Retinal pigment epithelial cell (primary cell): Measurements from ENCODE around the gene PSPC1.

ENCODE experiments used
- DNase-seq: peaks from one replicate; pipeline ENCODE4 v3.0.0-alpha.2; 2010; ENCODE audit warnings: low read depth
- H3K4me3 ChIP-seq: 2 replicates; pipeline ENCODE4 v1.5.1; 2011; ENCODE audit warnings: mild to moderate bottlenecking, low read length, control low read depth, moderate library complexity
- TF ChIP-seq, protein P1 (sequence below): conservative IDR thresholded peaks from 2 replicates; pipeline ENCODE4 v1.5.1; 2011; ENCODE audit warnings: low read depth, low read length, control low read depth, inconsistent platforms

PSPC1 gene

DNA sequence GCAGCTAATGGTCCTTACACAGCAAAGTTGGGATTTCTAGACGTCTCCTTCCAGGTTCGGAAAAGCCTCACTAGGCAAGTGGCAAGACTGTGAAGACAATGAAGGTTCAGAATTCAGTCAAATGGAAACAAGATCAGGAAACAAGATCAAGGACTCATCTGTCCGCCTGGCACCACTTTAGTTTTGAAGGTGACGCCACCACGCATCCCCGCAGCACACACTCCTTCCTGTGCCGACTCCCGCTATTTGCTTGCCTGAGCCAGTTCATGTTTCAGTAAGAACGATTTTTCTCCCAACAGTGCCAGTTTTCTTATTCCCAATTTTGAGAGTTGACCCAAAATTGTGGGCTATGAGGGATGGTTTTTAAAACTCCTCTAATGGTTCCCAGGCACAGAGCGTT, 107.8 kb downstream of the PSPC1 start:
- H3K4me3 ChIP-seq: no peak overlapping the region
- DNase-seq: no peak
- TF ChIP-seq, protein P1, sequence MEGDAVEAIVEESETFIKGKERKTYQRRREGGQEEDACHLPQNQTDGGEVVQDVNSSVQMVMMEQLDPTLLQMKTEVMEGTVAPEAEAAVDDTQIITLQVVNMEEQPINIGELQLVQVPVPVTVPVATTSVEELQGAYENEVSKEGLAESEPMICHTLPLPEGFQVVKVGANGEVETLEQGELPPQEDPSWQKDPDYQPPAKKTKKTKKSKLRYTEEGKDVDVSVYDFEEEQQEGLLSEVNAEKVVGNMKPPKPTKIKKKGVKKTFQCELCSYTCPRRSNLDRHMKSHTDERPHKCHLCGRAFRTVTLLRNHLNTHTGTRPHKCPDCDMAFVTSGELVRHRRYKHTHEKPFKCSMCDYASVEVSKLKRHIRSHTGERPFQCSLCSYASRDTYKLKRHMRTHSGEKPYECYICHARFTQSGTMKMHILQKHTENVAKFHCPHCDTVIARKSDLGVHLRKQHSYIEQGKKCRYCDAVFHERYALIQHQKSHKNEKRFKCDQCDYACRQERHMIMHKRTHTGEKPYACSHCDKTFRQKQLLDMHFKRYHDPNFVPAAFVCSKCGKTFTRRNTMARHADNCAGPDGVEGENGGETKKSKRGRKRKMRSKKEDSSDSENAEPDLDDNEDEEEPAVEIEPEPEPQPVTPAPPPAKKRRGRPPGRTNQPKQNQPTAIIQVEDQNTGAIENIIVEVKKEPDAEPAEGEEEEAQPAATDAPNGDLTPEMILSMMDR: no peak

DNA sequence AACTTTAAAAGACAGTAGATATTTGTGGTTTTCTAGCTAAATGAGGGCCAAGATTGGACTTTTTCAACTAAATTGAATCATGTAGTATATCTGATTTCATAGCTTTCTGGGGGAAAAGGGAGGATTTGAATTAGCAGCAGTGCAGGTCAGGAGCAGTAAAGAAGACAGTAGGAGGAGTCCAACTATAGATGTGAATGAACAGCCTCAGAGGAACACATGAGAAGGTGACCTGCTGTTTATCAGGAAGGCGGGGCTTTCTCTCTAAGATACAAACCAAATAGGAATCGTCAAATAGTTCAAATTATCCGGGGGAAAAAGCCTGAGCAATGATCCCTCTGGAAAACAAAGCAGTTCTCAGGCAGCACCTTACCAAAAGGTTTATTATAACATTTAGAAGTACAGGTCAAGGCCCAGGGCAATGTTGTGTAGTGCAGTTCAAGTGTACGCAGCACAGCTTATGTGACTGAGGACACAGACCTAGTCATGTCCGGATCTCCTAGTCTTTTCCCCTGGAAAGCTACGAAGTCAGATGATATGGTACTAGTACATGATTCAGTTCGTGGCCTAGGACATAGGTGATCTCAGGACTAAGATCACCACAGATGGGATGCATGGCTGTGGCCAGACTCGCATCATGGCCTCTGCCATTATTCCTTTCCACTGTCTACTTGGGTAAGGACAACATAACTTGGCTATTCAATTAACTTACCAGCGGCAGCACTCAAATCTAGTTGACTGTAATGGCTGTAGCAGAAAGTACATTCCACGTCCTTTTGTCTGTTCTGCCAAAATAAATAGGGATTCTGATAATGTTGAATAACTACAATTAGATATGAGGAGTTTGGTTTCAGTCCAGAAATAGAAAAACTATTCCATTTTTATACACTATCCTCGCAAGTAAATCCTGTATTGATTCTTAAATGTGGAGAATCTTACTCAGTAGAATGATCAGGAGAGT, 109.0 kb downstream of the PSPC1 start:
- no peak for DNase-seq

DNA sequence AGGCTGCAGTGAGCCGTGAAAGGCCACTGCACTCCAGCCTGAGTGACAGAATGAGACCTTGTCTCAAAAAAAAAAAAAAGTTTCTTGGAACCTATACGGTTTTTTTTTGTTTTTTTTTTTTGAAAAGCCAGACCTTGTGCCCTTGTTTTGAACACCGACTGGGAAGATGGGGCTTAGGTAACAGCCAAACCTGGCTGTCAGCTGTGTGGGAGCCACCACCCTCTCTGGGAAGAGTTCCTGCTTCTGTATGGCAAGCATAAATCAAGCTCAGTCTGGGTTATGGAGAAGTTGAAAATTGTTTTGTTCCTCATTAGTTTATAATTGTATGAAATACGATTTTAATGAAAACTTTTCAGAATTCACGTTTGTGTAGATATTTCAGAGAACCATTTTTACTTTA, 109.8 kb downstream of the PSPC1 start:
- TF ChIP-seq, protein P1: no peak

More for the DNA sequence above, 109.0 kb downstream of the PSPC1 start:
- TF ChIP-seq, protein P1: no peak
- H3K4me3 ChIP-seq: no peak overlapping the region

DNA sequence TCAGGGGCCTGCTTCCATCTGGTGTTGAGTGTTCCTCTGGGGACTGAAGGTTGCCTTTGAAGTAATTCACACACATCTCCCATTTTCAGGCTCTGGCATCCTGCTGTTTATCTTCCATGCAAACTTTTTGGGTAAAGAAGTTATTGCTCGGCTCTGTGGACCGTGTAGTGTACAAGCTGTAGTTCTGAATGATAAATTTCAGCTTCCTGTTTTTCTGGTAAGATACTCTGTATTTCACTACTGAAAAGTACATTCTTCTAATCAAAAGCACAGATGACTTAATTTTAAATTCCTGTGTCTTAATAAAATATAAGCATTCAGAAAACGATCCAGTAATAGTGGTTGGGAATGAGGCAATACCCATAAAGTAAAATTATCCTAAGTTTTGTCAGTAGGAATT, 112.6 kb downstream of the PSPC1 start:
- H3K4me3 ChIP-seq: no peak overlapping the region
- DNase-seq: no peak
- TF ChIP-seq, protein P1: no peak

More for the DNA sequence above, 109.8 kb downstream of the PSPC1 start:
- no peak for DNase-seq
- H3K4me3 ChIP-seq: no peak overlapping the region

DNA sequence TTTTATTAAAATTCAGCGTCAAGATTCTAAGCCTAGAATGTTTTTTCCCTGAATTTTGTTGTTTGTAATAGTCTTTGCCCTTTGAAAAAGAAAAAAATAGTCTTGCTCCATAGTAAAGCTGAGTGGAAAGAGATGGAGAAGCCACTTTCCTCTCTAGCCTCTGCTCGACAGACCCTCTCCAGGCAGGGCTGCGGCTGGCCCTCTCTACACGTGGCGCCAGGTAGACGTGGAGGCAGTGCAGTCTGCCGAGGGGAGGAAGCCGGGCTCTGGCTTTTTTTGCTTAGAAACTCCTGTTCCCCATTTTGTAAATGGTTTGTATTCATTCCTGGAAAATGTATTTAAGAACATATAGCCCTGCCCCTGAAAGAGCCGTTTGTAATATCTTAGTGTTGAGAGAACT, 114.0 kb downstream of the PSPC1 start:
- no peak for DNase-seq
- no peak overlapping the region for H3K4me3 ChIP-seq
- TF ChIP-seq, protein P1: no peak

DNA sequence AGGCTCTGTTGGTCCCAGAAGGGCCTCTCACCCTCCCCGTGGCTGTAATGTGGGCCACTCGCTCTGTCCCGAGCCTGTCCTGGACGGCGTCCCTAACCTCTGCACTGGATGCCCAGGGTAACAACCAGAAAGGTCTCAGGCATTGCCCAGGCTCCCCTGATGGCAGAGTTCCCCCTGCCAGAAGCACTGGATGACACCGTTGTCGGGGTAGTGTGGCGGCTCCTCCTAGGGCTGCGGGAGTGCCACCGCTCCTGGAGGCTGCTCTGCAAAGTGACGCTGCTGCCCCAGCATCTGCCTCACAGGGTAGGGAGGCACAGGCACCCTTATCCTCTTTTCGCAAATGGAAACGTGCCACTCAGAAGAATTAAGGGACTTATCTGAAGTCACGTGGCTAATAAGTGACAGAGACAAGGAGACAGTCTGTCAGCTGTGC, 117.3 kb downstream of the PSPC1 start:
- TF ChIP-seq, protein P1: no peak

More for the DNA sequence above, 117.3 kb downstream of the PSPC1 start:
- H3K4me3 ChIP-seq: no peak overlapping the region
- no peak for DNase-seq
